ENCODE measurements around the gene LCE1C. TPM values are rescaled to one million over a fixed set of nuclear protein-coding genes. Genes with fewer than 3 reads are reported as not detected.

Gene LCE1C
- total RNA-seq, 1 experiment from 2014 or later: not detected

DNA sequence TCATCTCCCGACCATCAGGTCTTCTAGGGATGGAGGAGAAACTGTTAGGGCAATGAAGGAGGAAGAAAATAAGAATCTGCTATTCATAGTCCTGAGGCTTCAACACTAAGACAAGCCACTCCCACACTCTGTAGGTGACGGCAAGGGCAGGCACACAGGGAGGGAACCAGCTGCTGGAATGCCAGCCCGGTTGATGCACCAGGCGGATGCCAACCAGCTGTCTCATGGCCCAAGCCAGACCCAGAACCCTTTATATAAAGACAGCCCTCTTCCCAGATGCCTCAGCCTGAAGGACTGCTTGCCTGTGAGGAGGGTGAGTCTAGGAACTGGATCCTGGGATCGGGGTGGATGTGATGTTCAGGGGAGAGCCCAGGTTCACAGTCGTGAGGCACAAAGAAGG, 48.7 kb downstream of the LCE1C start, which contains the start of gene KPRP:
TSS of gene KPRP (plus strand) at position 279 of the 400 bp plus-strand sequence. CDS start 1,564 bp downstream, outside the sequence.
- no peaks in the 10 kb centered on the region for H3K27me3 ChIP-seq (replicated peaks; ENCODE audit: control insufficient read depth, insufficient read depth, low read length)
- TF ChIP-seq, protein P1, sequence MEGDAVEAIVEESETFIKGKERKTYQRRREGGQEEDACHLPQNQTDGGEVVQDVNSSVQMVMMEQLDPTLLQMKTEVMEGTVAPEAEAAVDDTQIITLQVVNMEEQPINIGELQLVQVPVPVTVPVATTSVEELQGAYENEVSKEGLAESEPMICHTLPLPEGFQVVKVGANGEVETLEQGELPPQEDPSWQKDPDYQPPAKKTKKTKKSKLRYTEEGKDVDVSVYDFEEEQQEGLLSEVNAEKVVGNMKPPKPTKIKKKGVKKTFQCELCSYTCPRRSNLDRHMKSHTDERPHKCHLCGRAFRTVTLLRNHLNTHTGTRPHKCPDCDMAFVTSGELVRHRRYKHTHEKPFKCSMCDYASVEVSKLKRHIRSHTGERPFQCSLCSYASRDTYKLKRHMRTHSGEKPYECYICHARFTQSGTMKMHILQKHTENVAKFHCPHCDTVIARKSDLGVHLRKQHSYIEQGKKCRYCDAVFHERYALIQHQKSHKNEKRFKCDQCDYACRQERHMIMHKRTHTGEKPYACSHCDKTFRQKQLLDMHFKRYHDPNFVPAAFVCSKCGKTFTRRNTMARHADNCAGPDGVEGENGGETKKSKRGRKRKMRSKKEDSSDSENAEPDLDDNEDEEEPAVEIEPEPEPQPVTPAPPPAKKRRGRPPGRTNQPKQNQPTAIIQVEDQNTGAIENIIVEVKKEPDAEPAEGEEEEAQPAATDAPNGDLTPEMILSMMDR (IDR thresholded peaks at IDR 0.05; ENCODE audit: insufficient read depth in 1 of 2, low read depth in 1 of 2, low read length in 1 of 2, severe bottlenecking in 1 of 2, unreplicated experiment in 1 of 2): no peak
- H3K36me3 ChIP-seq (ENCODE audit: control insufficient read depth, insufficient read depth, low read length): no peaks in the 10 kb centered on the region
- no peak for DNase-seq
- no peaks in the 10 kb centered on the region for H3K36me3 Mint-ChIP-seq (ENCODE audit: insufficient read depth, unreplicated experiment)
- H3K27me3 Mint-ChIP-seq (ENCODE audit: insufficient read depth, unreplicated experiment): peaks cover 18% of the 10 kb centered on the region
- ChIA-PET CTCF (no interaction called here), POLR2A (no interaction called here)
- H3K9me3 Mint-ChIP-seq (ENCODE audit: unreplicated experiment): no peaks in the 10 kb centered on the region
- intact Hi-C loops (cut with micrococcal nuclease; ENCODE audit: unreplicated experiment): no loop called here
- BruUV-seq (replicated peaks): no TSS peak
- H3K9me3 ChIP-seq: no peaks in the 10 kb centered on the region
- H3K4me3 Mint-ChIP-seq (ENCODE audit: unreplicated experiment): no peak within 1 kb of the TSS
- H3K4me3 ChIP-seq (ENCODE audit: low read depth, low read length): no peak within 1 kb of the TSS
- H3K4me1 ChIP-seq: no peaks in the 10 kb centered on the region
- no peaks in the 10 kb centered on the region for H3K4me1 Mint-ChIP-seq (ENCODE audit: low read depth, unreplicated experiment)
- H3K27ac Mint-ChIP-seq (ENCODE audit: unreplicated experiment): no peak within 1 kb of the TSS

DNA sequence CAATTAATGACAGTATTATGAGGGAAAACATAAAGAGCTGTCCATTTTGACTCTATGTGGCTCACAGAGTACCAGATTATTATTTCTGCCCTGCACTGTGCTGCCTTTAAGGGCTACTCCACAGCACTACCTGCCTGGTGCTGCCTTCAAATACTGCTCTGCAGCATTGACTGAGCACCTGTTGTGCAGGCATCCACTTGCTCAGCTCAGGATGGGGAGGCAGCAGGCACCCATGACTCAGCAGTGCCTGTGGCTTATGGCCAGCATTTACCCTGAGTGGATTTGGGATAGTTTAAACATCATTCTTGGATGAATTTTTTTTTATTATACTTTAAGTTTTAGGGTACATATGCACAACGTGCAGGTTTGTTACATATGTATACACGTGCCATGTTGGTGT, 49.6 kb downstream of the LCE1C start:
- no peak overlapping the region for H3K27ac Mint-ChIP-seq (ENCODE audit: unreplicated experiment)
- ChIA-PET CTCF (no interaction called here), POLR2A (no interaction called here)
- TF ChIP-seq, protein P1 (IDR thresholded peaks at IDR 0.05; ENCODE audit: insufficient read depth in 1 of 2, low read depth in 1 of 2, low read length in 1 of 2, severe bottlenecking in 1 of 2, unreplicated experiment in 1 of 2): no peak
- no peaks in the 10 kb centered on the region for H3K9me3 Mint-ChIP-seq (ENCODE audit: unreplicated experiment)
- H3K36me3 Mint-ChIP-seq (ENCODE audit: insufficient read depth, unreplicated experiment): no peaks in the 10 kb centered on the region
- no peaks in the 10 kb centered on the region for H3K36me3 ChIP-seq (ENCODE audit: control insufficient read depth, insufficient read depth, low read length)
- peaks cover 6% of the 10 kb centered on the region for H3K4me1 Mint-ChIP-seq (ENCODE audit: low read depth, unreplicated experiment)
- no peaks in the 10 kb centered on the region for H3K27me3 ChIP-seq (replicated peaks; ENCODE audit: control insufficient read depth, insufficient read depth, low read length)
- H3K4me3 Mint-ChIP-seq (ENCODE audit: unreplicated experiment): no peak overlapping the region
- BruUV-seq (replicated peaks): no TSS peak
- no peaks in the 10 kb centered on the region for H3K9me3 ChIP-seq
- H3K4me3 ChIP-seq (ENCODE audit: low read depth, low read length): no peak overlapping the region
- intact Hi-C loops (cut with micrococcal nuclease; ENCODE audit: unreplicated experiment): no loop called here
- H3K27me3 Mint-ChIP-seq (ENCODE audit: insufficient read depth, unreplicated experiment): peaks cover 22% of the 10 kb centered on the region
- no peak for DNase-seq
- H3K4me1 ChIP-seq: no peaks in the 10 kb centered on the region

Other genes starting within 250 kb of the LCE1C start
- gene LCE3E, start 239.9 kb downstream of the LCE1C start, total RNA-seq (2022): not detected in 2 replicates
- gene LCE3D, start 226.1 kb downstream of the LCE1C start, total RNA-seq (2022): not detected in 2 replicates
- gene LCE3C, start 206.4 kb downstream of the LCE1C start, total RNA-seq (2022): not detected in 2 replicates
- not detected in 2 replicates for gene LCE3B, start 192.8 kb downstream of the LCE1C start, total RNA-seq (2022)
- gene LCE3A, start 183.5 kb downstream of the LCE1C start, total RNA-seq (2022): not detected in 2 replicates
- gene LCE2D, start 143.3 kb downstream of the LCE1C start, total RNA-seq (2022): not detected in 2 replicates
- not detected in 2 replicates for gene LCE2C, start 131.4 kb downstream of the LCE1C start, total RNA-seq (2022)
- not detected in 2 replicates for gene LCE2B, start 120.5 kb downstream of the LCE1C start, total RNA-seq (2022)
- gene LCE2A, start 108.3 kb downstream of the LCE1C start, total RNA-seq (2022): not detected in 2 replicates
- not detected in 2 replicates for gene LCE4A, start 98.5 kb downstream of the LCE1C start, total RNA-seq (2022)
- gene KPRP, start 48.6 kb downstream of the LCE1C start, total RNA-seq (2022): not detected in 2 replicates
- gene LCE1F, start 31.5 kb downstream of the LCE1C start, total RNA-seq (2022): not detected in 2 replicates
- gene LCE1E, start 20.4 kb downstream of the LCE1C start, total RNA-seq (2022): not detected in 2 replicates
- gene LCE1D, start 9.9 kb downstream of the LCE1C start, total RNA-seq (2022): not detected in 2 replicates
- not detected in 2 replicates for gene LCE1B, start 5.3 kb upstream of the LCE1C start, total RNA-seq (2022)
- not detected in 2 replicates for gene LCE1A, start 20.8 kb upstream of the LCE1C start, total RNA-seq (2022)
- not detected in 2 replicates for gene LCE6A, start 36.2 kb upstream of the LCE1C start, total RNA-seq (2022)
- not detected in 2 replicates for gene LCE7A, start 53.3 kb upstream of the LCE1C start, total RNA-seq (2022)
- gene SMCP, start 71.7 kb upstream of the LCE1C start, total RNA-seq (2022): not detected in 2 replicates
- not detected in 2 replicates for gene IVL, start 101.9 kb upstream of the LCE1C start, total RNA-seq (2022)
- gene SPRR5, start 140.6 kb upstream of the LCE1C start, total RNA-seq (2022): not detected in 2 replicates
- gene SPRR4, start 164.0 kb upstream of the LCE1C start, total RNA-seq (2022): not detected in 2 replicates
- gene SPRR1A, start 177.4 kb upstream of the LCE1C start, total RNA-seq (2022): not detected in 2 replicates
- 0.70 and 1.0 TPM in 2 replicates for gene SPRR3, start 195.1 kb upstream of the LCE1C start, total RNA-seq (2022)
- gene SPRR1B, start 224.6 kb upstream of the LCE1C start, total RNA-seq (2022): not detected in 2 replicates
- not detected in 2 replicates for gene SPRR2D, start 234.5 kb upstream of the LCE1C start, total RNA-seq (2022)

Measured in Caco-2 (cell line).